ENCODE results near the gene FGFRL1.
"Not testable (repeated sequence)": the region's sequence is repeated elsewhere in the genome, so short reads cannot be mapped to it uniquely, and the experiment has no call there.

DNA sequence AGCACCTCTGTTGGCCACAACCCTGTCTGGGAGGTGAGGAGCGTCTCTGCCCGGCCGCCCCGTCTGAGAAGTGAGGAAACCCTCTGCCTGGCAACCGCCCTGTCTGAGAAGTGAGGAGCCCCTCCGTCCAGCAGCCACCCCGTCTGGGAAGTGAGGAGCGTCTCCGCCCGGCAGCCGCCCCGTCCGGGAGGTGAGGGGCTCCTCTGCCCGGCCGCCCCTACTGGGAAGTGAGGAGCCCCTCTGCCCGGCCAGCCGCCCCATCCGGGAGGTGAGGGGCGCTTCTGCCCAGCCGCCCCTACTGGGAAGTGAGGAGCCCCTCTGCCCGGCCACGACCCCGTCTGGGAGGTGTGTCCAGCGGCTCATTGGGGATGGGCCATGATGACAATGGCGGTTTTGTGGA is 35.4 kb upstream of the FGFRL1 start:
- TF ChIP-seq GATA1 (IDR thresholded peaks at IDR 0.05; ENCODE audit: low read depth, low read length); POLR2A (IDR thresholded peaks at IDR 0.05; ENCODE audit: low read length): not testable (repeated sequence)
